CD4-positive, alpha-beta T cell (primary cell): ENCODE data around the gene FAM180A. TPM values are rescaled to one million over a fixed set of nuclear protein-coding genes. Genes with fewer than 3 reads are reported as not detected.

ENCODE experiments used
- ATAC-seq: fragments of 200-7000 bp; cut with Tn5 transposase; one replicate; pipeline ENCODE4 v1.10.0; 2022; ENCODE audit warnings: mild to moderate bottlenecking; ENCODE audit not compliant: poor library complexity
- CTCF ChIA-PET: fragments of 350-600 bp; sonication (Branson Sonifier 250); formaldehyde crosslinking; loops from one replicate; lab custom pipeline; 2021; ENCODE audit warnings: antibody characterized with exemption, inconsistent platforms; lab: Charles Lee
- POLR2A ChIA-PET: fragments of 350-600 bp; sonication (Branson Sonifier 250); formaldehyde crosslinking; loops from one replicate; lab custom pipeline; 2021; ENCODE audit warnings: antibody characterized with exemption, inconsistent platforms; lab: Charles Lee
- DNase-seq, 14 experiments: peaks; one replicate each; pipeline ENCODE4 v3.0.0-alpha.2; 2013 to 2020; ENCODE audit warnings: mixed read lengths in 2 of 14
- H3K27ac ChIP-seq, 2 donors: one replicate each; pipeline versions ENCODE4 v1.5.1 to v1.7.0; 2013; ENCODE audit warnings: low read length in 2 of 2, low read depth in 1 of 2, mild to moderate bottlenecking in 1 of 2
- H3K27me3 ChIP-seq, 2 experiments: 1 replicate in 1 of 2; 2 replicates in 1 of 2; pipeline versions ENCODE4 v1.6.1 to v1.7.0; 2013; ENCODE audit warnings: low read length in 2 of 2, control low read depth in 1 of 2, mild to moderate bottlenecking in 1 of 2, moderate library complexity in 1 of 2; ENCODE audit not compliant: insufficient read depth in 2 of 2, control insufficient read depth in 1 of 2
- H3K36me3 ChIP-seq: one replicate; pipeline ENCODE4 v1.6.1; 2013; ENCODE audit warnings: low read length, control low read depth; ENCODE audit not compliant: insufficient read depth
- H3K4me1 ChIP-seq: one replicate; pipeline ENCODE4 v1.6.1; 2013; ENCODE audit warnings: low read length, control low read depth; ENCODE audit not compliant: insufficient read depth
- H3K4me3 ChIP-seq: one replicate; pipeline ENCODE4 v1.5.1; 2013; ENCODE audit warnings: mild to moderate bottlenecking, low read length, moderate library complexity
- H3K9me3 ChIP-seq, 2 experiments: 1 replicate in 1 of 2; 2 replicates in 1 of 2; pipeline versions ENCODE4 v1.6.1 to v1.7.0; 2013; ENCODE audit warnings: low read length in 2 of 2, mild to moderate bottlenecking in 2 of 2, control low read depth in 1 of 2, moderate library complexity in 1 of 2; ENCODE audit not compliant: control insufficient read depth in 1 of 2, insufficient read depth in 1 of 2
- H3K27ac Mint-ChIP-seq: one replicate; pipeline ENCODE4 v1.8.0; 2020; ENCODE audit warnings: mixed read lengths
- H3K27me3 Mint-ChIP-seq: one replicate; pipeline ENCODE4 v1.8.0; 2021; ENCODE audit warnings: mixed read lengths
- H3K36me3 Mint-ChIP-seq: one replicate; pipeline ENCODE4 v1.8.0; 2021; ENCODE audit warnings: low read depth, mixed read lengths
- H3K4me1 Mint-ChIP-seq: one replicate; pipeline ENCODE4 v1.8.0; 2021; ENCODE audit warnings: low read depth, mixed read lengths
- H3K4me3 Mint-ChIP-seq: one replicate; pipeline ENCODE4 v1.8.0; 2020; ENCODE audit warnings: mild to moderate bottlenecking, mixed read lengths
- H3K9me3 Mint-ChIP-seq: one replicate; pipeline ENCODE4 v1.8.0; 2020; ENCODE audit warnings: mixed read lengths
- intact Hi-C, 2 experiments: fragments of 100-400 bp; cut with DNase I in 1 of 2; cut with micrococcal nuclease in 1 of 2; formaldehyde crosslinking; loops; one replicate each; pipeline versions ENCODE4 v1.15.1 to v1.9.0; 2023 to 2025; cut with DNase I, micrococcal nuclease
- polyA plus RNA-seq, 2 donors: library from polyadenylated mRNA; unstranded; fragments of 120-200 nt; gene quantifications; one replicate each; pipeline ENCODE4 v1.2.1, GENCODE V29; 2013
- total RNA-seq, 174 experiments: library from RNA in 2 of 174; stranded (reverse) in 2 of 174; gene quantifications; one replicate each; pipeline ENCODE4 v1.2.3 and lab custom pipeline; 2021 to 2026
- TF ChIP-seq, protein P1 (sequence below): fragments of 200-600 bp; IDR thresholded peaks from one replicate; pipeline ENCODE4 v1.8.0; 2022; ENCODE audit warnings: antibody characterized with exemption, mild to moderate bottlenecking

Gene FAM180A
- total RNA-seq (not detected), total RNA-seq (lab: John Stamatoyannopoulos, UW) (0 to 0.06 (median 0) reads per million in 172 experiments)
- not detected for polyA plus RNA-seq (2013, experiment 1 of 2)
- polyA plus RNA-seq (2013, experiment 2 of 2), result 0.03 TPM

DNA sequence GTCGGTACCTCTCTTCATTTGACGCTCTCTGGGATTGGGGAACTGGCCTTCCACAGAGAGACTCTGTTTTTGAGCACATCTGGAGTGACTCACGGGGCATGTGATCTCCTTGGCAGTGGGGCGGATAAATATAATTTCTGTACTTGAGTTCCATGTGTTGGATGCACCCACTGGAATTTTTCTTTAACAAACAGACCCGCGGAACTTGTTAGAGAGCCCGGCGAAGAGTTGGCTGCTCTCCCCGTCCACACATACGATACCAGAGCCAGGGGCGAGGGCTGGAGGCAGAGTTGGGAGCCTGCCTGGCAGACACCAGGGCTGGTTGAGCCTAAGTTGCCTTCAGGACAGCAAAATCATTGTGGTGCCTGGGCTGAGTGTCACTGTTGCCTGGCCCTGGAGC is at the start of gene FAM180A:
Gene FAM180A (minus strand): TSS at position 44 of the 400 bp plus-strand sequence. CDS start 233 bp downstream, outside the sequence.
- Histone ChIP-seq H3K4me1 (no peaks in the 10 kb centered on the region), H3K27ac (no peak within 1 kb of the TSS), H3K27me3 (peaks cover 0 to 4% of the 10 kb centered on the region in 2 experiments), H3K36me3 (no peaks in the 10 kb centered on the region), H3K4me3 (no peak within 1 kb of the TSS), H3K9me3 (no peaks in the 10 kb centered on the region)
- POLR2A ChIA-PET, result no interaction called here
- Mint-ChIP-seq H3K4me3 (no peak within 1 kb of the TSS), H3K27ac (no peak within 1 kb of the TSS), H3K9me3 (no peaks in the 10 kb centered on the region), H3K36me3 (no peaks in the 10 kb centered on the region), H3K4me1 (no peaks in the 10 kb centered on the region), H3K27me3 (peaks cover 22% of the 10 kb centered on the region)
- intact Hi-C loops, result no loop called here
- DNase-seq (no peak), ATAC-seq (no peak)
- TF ChIP-seq, protein P1, sequence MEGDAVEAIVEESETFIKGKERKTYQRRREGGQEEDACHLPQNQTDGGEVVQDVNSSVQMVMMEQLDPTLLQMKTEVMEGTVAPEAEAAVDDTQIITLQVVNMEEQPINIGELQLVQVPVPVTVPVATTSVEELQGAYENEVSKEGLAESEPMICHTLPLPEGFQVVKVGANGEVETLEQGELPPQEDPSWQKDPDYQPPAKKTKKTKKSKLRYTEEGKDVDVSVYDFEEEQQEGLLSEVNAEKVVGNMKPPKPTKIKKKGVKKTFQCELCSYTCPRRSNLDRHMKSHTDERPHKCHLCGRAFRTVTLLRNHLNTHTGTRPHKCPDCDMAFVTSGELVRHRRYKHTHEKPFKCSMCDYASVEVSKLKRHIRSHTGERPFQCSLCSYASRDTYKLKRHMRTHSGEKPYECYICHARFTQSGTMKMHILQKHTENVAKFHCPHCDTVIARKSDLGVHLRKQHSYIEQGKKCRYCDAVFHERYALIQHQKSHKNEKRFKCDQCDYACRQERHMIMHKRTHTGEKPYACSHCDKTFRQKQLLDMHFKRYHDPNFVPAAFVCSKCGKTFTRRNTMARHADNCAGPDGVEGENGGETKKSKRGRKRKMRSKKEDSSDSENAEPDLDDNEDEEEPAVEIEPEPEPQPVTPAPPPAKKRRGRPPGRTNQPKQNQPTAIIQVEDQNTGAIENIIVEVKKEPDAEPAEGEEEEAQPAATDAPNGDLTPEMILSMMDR, result no peak
- CTCF ChIA-PET, result no interaction called here

DNA sequence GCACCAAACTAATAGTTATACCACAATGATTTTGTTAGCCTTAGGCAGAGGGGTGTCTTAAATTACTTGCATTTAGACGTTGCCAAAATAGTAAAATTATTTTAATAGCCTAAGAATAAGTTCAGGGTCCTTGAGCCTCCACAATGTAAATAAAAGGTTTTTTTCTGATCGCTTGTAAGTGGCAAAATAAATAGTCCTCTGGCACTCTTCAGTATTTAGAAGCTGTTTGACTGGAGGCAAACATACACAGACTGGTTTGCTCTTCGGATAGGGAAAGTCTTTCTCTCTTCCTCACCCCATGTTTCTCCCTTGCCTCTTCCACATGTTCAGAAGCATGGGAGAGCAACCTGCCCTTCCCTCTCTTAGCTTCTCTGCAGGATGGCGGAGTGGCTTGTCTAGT is 49.5 kb upstream of the FAM180A start:
- H3K36me3 ChIP-seq, result no peaks in the 10 kb centered on the region
- peaks cover 13% of the 10 kb centered on the region for H3K27me3 Mint-ChIP-seq
- H3K4me3 ChIP-seq, result no peak overlapping the region
- H3K4me1 ChIP-seq, result peaks cover 8% of the 10 kb centered on the region
- ATAC-seq (no peak), DNase-seq (no peak)
- no peaks in the 10 kb centered on the region for H3K36me3 Mint-ChIP-seq
- no peaks in the 10 kb centered on the region for H3K9me3 ChIP-seq
- ChIA-PET CTCF (interaction anchor here (1.1 kb wide), 1 partner anchor 218 kb away, joined by 3 read pairs; no protein-coding TSS in a partner anchor), POLR2A (no interaction called here)
- intact Hi-C loops, result no loop called here
- peaks cover 2 to 3% of the 10 kb centered on the region in 2 experiments for H3K27me3 ChIP-seq
- no peaks in the 10 kb centered on the region for H3K9me3 Mint-ChIP-seq
- no peak overlapping the region for H3K27ac ChIP-seq
- no peak overlapping the region for H3K4me3 Mint-ChIP-seq
- TF ChIP-seq, protein P1, result no peak
- H3K4me1 Mint-ChIP-seq, result peaks cover 6% of the 10 kb centered on the region
- no peak overlapping the region for H3K27ac Mint-ChIP-seq

DNA sequence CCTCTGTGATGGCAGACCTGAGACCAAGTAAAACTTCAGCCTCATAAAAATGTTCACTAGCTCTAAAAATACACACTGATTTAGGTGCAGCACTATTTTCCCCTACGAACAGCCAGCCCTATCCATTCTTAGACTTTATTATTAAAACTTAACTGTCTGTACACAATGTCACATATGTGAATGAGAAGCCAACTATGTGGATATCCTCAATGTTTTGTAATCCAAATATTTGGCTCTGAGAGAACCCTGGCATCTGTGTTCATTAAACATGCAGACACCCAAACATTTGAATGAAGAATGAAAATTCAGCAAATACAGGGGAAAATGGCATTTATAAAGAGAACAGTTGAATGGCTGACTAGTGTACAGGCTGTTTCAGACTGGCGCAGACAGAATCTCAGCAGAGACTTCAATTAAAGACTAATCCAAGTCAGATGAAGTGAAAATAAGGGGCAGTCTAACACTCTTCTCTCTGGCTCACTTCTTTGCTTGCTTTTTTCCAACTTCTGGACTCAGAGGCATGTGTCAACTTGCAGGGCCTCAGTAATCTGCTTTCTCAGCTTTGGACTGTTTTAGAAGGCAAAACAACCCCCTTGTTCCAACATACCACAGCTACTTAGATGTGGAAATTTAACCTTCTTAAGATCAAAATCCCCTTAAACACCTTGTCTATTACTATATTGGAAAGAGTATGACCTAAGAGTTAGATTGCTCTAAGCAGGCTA is 47.4 kb upstream of the FAM180A start:
- Mint-ChIP-seq H3K27me3 (peaks cover 2% of the 10 kb centered on the region), H3K9me3 (no peaks in the 10 kb centered on the region), H3K27ac (no peak overlapping the region), H3K4me3 (no peak overlapping the region), H3K36me3 (no peaks in the 10 kb centered on the region), H3K4me1 (peaks cover 2% of the 10 kb centered on the region)
- no peaks in the 10 kb centered on the region for H3K36me3 ChIP-seq
- POLR2A ChIA-PET, result no interaction called here
- H3K4me3 ChIP-seq, result no peak overlapping the region
- DNase-seq (no peak), ATAC-seq (no peak)
- intact Hi-C loops, result no loop called here
- CTCF ChIA-PET, result no interaction called here
- H3K27ac ChIP-seq, result no peak overlapping the region
- peaks cover 3% of the 10 kb centered on the region for H3K4me1 ChIP-seq
- no peaks in the 10 kb centered on the region for H3K9me3 ChIP-seq
- H3K27me3 ChIP-seq, result peaks cover 2 to 3% of the 10 kb centered on the region in 2 experiments
- TF ChIP-seq, protein P1, result no peak
